CD8-positive, alpha-beta memory T cell (primary cell): Measurements from ENCODE around the gene PHPT1. TPM values are rescaled to one million over a fixed set of nuclear protein-coding genes. Genes with fewer than 3 reads are reported as not detected.

Source experiments
- CTCF ChIA-PET: fragments of 350-600 bp; sonication (Branson Sonifier 250); formaldehyde crosslinking; loops from one replicate; lab custom pipeline; 2021; ENCODE audit warnings: antibody characterized with exemption; lab: Charles Lee
- POLR2A ChIA-PET: fragments of 350-600 bp; sonication (Branson Sonifier 250); formaldehyde crosslinking; loops from one replicate; lab custom pipeline; 2021; ENCODE audit warnings: antibody characterized with exemption; lab: Charles Lee
- DNase-seq, 5 donors: peaks; one replicate each; pipeline versions ENCODE4 v3.0.0 to v3.0.0-alpha.2; 2020 to 2022; ENCODE audit warnings: mixed read lengths in 1 of 5
- H3K27ac ChIP-seq: one replicate; pipeline ENCODE4 v1.7.0; 2013; ENCODE audit warnings: low read depth, mild to moderate bottlenecking, low read length, moderate library complexity
- H3K27me3 ChIP-seq: 2 replicates; pipeline ENCODE4 v1.7.0; 2013; ENCODE audit warnings: low read length, mild to moderate bottlenecking; ENCODE audit not compliant: insufficient read depth, poor library complexity, severe bottlenecking
- H3K36me3 ChIP-seq: 2 replicates; pipeline ENCODE4 v1.7.0; 2013; ENCODE audit warnings: mild to moderate bottlenecking, low read length, moderate library complexity; ENCODE audit not compliant: insufficient read depth
- H3K4me1 ChIP-seq: 2 replicates; pipeline ENCODE4 v1.7.0; 2013; ENCODE audit warnings: mild to moderate bottlenecking, low read length, moderate library complexity; ENCODE audit not compliant: insufficient read depth
- H3K4me3 ChIP-seq: 2 replicates; pipeline ENCODE4 v1.7.0; 2013; ENCODE audit warnings: mild to moderate bottlenecking, low read length
- H3K9me3 ChIP-seq: 2 replicates; pipeline ENCODE4 v1.7.0; 2013; ENCODE audit warnings: mild to moderate bottlenecking, low read length
- H3K27ac Mint-ChIP-seq, 8 donors: one replicate each; pipeline ENCODE4 v1.8.0; 2020 to 2021; ENCODE audit warnings: mixed read lengths in 8 of 8, mild to moderate bottlenecking in 6 of 8, inconsistent platforms in 3 of 8, moderate library complexity in 3 of 8
- H3K27me3 Mint-ChIP-seq, 2 donors: one replicate each; pipeline ENCODE4 v1.8.0; 2020 to 2021; ENCODE audit warnings: mixed read lengths in 2 of 2, mild to moderate bottlenecking in 1 of 2, moderate library complexity in 1 of 2
- H3K36me3 Mint-ChIP-seq, 3 donors: one replicate each; pipeline ENCODE4 v1.8.0; 2020 to 2021; ENCODE audit warnings: mixed read lengths in 3 of 3, inconsistent platforms in 1 of 3, mild to moderate bottlenecking in 1 of 3
- H3K4me1 Mint-ChIP-seq, 3 donors: one replicate each; pipeline ENCODE4 v1.8.0; 2020 to 2021; ENCODE audit warnings: mixed read lengths in 3 of 3, inconsistent platforms in 1 of 3, mild to moderate bottlenecking in 1 of 3
- H3K4me3 Mint-ChIP-seq, 7 donors: one replicate each; pipeline ENCODE4 v1.8.0; 2020 to 2021; ENCODE audit warnings: mixed read lengths in 7 of 7, mild to moderate bottlenecking in 6 of 7, moderate library complexity in 4 of 7, inconsistent platforms in 2 of 7
- H3K9me3 Mint-ChIP-seq, 5 donors: one replicate each; pipeline ENCODE4 v1.8.0; 2020 to 2022; ENCODE audit warnings: mixed read lengths in 5 of 5, mild to moderate bottlenecking in 3 of 5, moderate library complexity in 2 of 5, inconsistent platforms in 1 of 5
- polyA plus RNA-seq: library from polyadenylated mRNA; unstranded; fragments of 300-500 nt; fragmentation: Illumina TruSeq; gene quantifications from one replicate; pipeline ENCODE4 v1.2.3, GENCODE V29; 2021
- total RNA-seq, 2 experiments: library from RNA; stranded (reverse); gene quantifications; one replicate each; pipeline ENCODE4 v1.2.3, GENCODE V29; 2021

The PHPT1 gene
- total and polyA plus RNA-seq, 3 experiments from 2014 or later, result 100.0 to 110 (median 108) TPM

GRCh38 chr9:136825295-136826187 is 23.7 kb upstream of the PHPT1 start:
- Mint-ChIP-seq H3K4me3 (no peak overlapping the region), H3K36me3 (peaks cover 0 to 54% (median 0%) of the 10 kb centered on the region in 3 donors), H3K27me3 (no peaks in the 10 kb centered on the region), H3K27ac (no peak overlapping the region), H3K9me3 (no peaks in the 10 kb centered on the region), H3K4me1 (peaks cover 5 to 6% (median 5%) of the 10 kb centered on the region in 3 donors)
- CTCF ChIA-PET, result interaction anchor here (1.2 to 1.3 kb wide), 2 partner anchors 17 to 204 kb away, joined by 3 to 5 read pairs; partner anchors contain the start of gene AJM1
- DNase-seq, result peak in 1 of 5 donors; percentile 33
- H3K4me1 ChIP-seq, result no peaks in the 10 kb centered on the region
- POLR2A ChIA-PET, result no interaction called here
- no peaks in the 10 kb centered on the region for H3K27me3 ChIP-seq
- H3K4me3 ChIP-seq, result no peak overlapping the region
- H3K9me3 ChIP-seq, result no peaks in the 10 kb centered on the region
- H3K27ac ChIP-seq, result no peak overlapping the region
- H3K36me3 ChIP-seq, result peaks cover 11% of the 10 kb centered on the region

GRCh38 chr9:136826188-136826541 is 23.0 kb upstream of the PHPT1 start:
- Mint-ChIP-seq H3K36me3 (peaks cover 0 to 54% (median 0%) of the 10 kb centered on the region in 3 donors), H3K27ac (no peak overlapping the region), H3K27me3 (no peaks in the 10 kb centered on the region), H3K9me3 (no peaks in the 10 kb centered on the region), H3K4me3 (no peak overlapping the region), H3K4me1 (no peaks in the 10 kb centered on the region)
- POLR2A ChIA-PET, result no interaction called here
- CTCF ChIA-PET, result interaction anchor here (1.3 kb wide), 1 partner anchor 16 kb away, joined by 5 read pairs; the partner anchor contains the start of gene AJM1
- H3K36me3 ChIP-seq, result peaks cover 11% of the 10 kb centered on the region
- no peaks in the 10 kb centered on the region for H3K4me1 ChIP-seq
- no peak overlapping the region for H3K4me3 ChIP-seq
- DNase-seq, result no peak
- H3K27ac ChIP-seq, result no peak overlapping the region
- no peaks in the 10 kb centered on the region for H3K27me3 ChIP-seq
- no peaks in the 10 kb centered on the region for H3K9me3 ChIP-seq

- no peaks in the 10 kb centered on the region for H3K27me3 Mint-ChIP-seq
- POLR2A ChIA-PET, result no interaction called here
- H3K36me3 ChIP-seq, result peaks cover 11% of the 10 kb centered on the region
- H3K27ac ChIP-seq, result no peak overlapping the region
- H3K4me3 Mint-ChIP-seq, result no peak overlapping the region
- H3K4me3 ChIP-seq, result no peak overlapping the region
- no peaks in the 10 kb centered on the region for H3K27me3 ChIP-seq
- CTCF ChIA-PET, result interaction anchor here (1.1 to 1.3 kb wide), 2 partner anchors 15 to 17 kb away, joined by 3 to 5 read pairs; partner anchors contain the start of gene AJM1
- H3K4me1 ChIP-seq, result no peaks in the 10 kb centered on the region
- H3K27ac Mint-ChIP-seq, result no peak overlapping the region
- H3K36me3 Mint-ChIP-seq, result peaks cover 0 to 62% (median 0%) of the 10 kb centered on the region in 3 donors
- no peaks in the 10 kb centered on the region for H3K9me3 Mint-ChIP-seq
- no peaks in the 10 kb centered on the region for H3K4me1 Mint-ChIP-seq
- no peaks in the 10 kb centered on the region for H3K9me3 ChIP-seq
- peak in 1 of 5 donors; percentile 39 for DNase-seq
Observed at GRCh38 chr9:136826703-136827582, 22.3 kb upstream of the PHPT1 start.

- H3K36me3 ChIP-seq, result peaks cover 11% of the 10 kb centered on the region
- no peak overlapping the region for H3K4me3 ChIP-seq
- POLR2A ChIA-PET, result no interaction called here
Observed at GRCh38 chr9:136827794-136828473, 21.3 kb upstream of the PHPT1 start.

GRCh38 chr9:136828474-136829140 is 20.6 kb upstream of the PHPT1 start:
- peaks cover 0 to 64% (median 0%) of the 10 kb centered on the region in 3 donors for H3K36me3 Mint-ChIP-seq
- DNase-seq, result no peak
- H3K4me3 Mint-ChIP-seq, result no peak overlapping the region
- no peaks in the 10 kb centered on the region for H3K27me3 Mint-ChIP-seq
- no peaks in the 10 kb centered on the region for H3K27me3 ChIP-seq
- H3K36me3 ChIP-seq, result peaks cover 7% of the 10 kb centered on the region
- POLR2A ChIA-PET, result no interaction called here
- H3K4me1 Mint-ChIP-seq, result no peaks in the 10 kb centered on the region
- H3K4me3 ChIP-seq, result no peak overlapping the region
- CTCF ChIA-PET, result interaction anchor here (0.9 to 1.2 kb wide), 3 partner anchors 13 to 35 kb away, joined by 3 read pairs; partner anchors contain the start of gene AJM1
- no peak overlapping the region for H3K27ac Mint-ChIP-seq
- H3K4me1 ChIP-seq, result no peaks in the 10 kb centered on the region
- no peaks in the 10 kb centered on the region for H3K9me3 Mint-ChIP-seq
- no peaks in the 10 kb centered on the region for H3K9me3 ChIP-seq
- no peak overlapping the region for H3K27ac ChIP-seq

More at GRCh38 chr9:136827794-136828473, 21.3 kb upstream of the PHPT1 start:
- peak in 1 of 5 donors; percentile 38 for DNase-seq
- Mint-ChIP-seq H3K9me3 (no peaks in the 10 kb centered on the region), H3K4me1 (no peaks in the 10 kb centered on the region), H3K27ac (no peak overlapping the region), H3K36me3 (peaks cover 0 to 69% (median 0%) of the 10 kb centered on the region in 3 donors), H3K4me3 (no peak overlapping the region), H3K27me3 (no peaks in the 10 kb centered on the region)
- CTCF ChIA-PET, result interaction anchor here (1.1 to 1.2 kb wide), 2 partner anchors 16 to 34 kb away, joined by 3 read pairs; no protein-coding TSS in a partner anchor
- H3K4me1 ChIP-seq, result no peaks in the 10 kb centered on the region
- no peaks in the 10 kb centered on the region for H3K9me3 ChIP-seq
- no peaks in the 10 kb centered on the region for H3K27me3 ChIP-seq
- no peak overlapping the region for H3K27ac ChIP-seq

GRCh38 chr9:136829412-136829811 is 19.8 kb upstream of the PHPT1 start:
- no peak for DNase-seq
- H3K9me3 Mint-ChIP-seq, result no peaks in the 10 kb centered on the region
- Histone ChIP-seq H3K36me3 (peaks cover 3% of the 10 kb centered on the region), H3K27me3 (no peaks in the 10 kb centered on the region), H3K4me3 (no peak overlapping the region), H3K9me3 (no peaks in the 10 kb centered on the region), H3K27ac (no peak overlapping the region), H3K4me1 (no peaks in the 10 kb centered on the region)
- no peaks in the 10 kb centered on the region for H3K27me3 Mint-ChIP-seq
- ChIA-PET CTCF (interaction anchor here (0.9 to 1.1 kb wide), 2 partner anchors 13 to 29 kb away, joined by 3 read pairs; partner anchors contain the start of gene AJM1), POLR2A (no interaction called here)
- H3K4me3 Mint-ChIP-seq, result no peak overlapping the region
- peaks cover 0 to 65% (median 3%) of the 10 kb centered on the region in 3 donors for H3K36me3 Mint-ChIP-seq
- H3K27ac Mint-ChIP-seq, result no peak overlapping the region
- peaks cover 0 to 2% (median 0%) of the 10 kb centered on the region in 3 donors for H3K4me1 Mint-ChIP-seq
